ENCODE measurements around the gene REXO1. TPM values are rescaled to one million over a fixed set of nuclear protein-coding genes. Genes with fewer than 3 reads are reported as not detected.
A peak's percentile ranks its signal among the peaks of the same experiment; 100 is the strongest.
"Not testable (repeated sequence)": the region's sequence is repeated elsewhere in the genome, so short reads cannot be mapped to it uniquely, and the experiment has no call there.

REXO1 gene
- total and polyA plus RNA-seq, 9 of the 15 experiments (the other 6 are each of a cell fraction or from before 2014, with no cell fraction given), result 0.04 to 63.3 (median 15.8) TPM

- Histone ChIP-seq H3K4me2 (ENCODE audit: insufficient read depth, low read length) (no peak overlapping the region), H3K27me3 (ENCODE audit: control insufficient read depth in 2 of 2, insufficient read depth in 2 of 2, low read length in 2 of 2) (no peaks in the 10 kb centered on the region), H3K36me3 (ENCODE audit: control insufficient read depth, insufficient read depth, low read length) (peaks cover 27% of the 10 kb centered on the region; the same call in 2 of the 3 replicates), H3K4me3 (no peak overlapping the region), H3K9ac (ENCODE audit: insufficient read depth in 1 of 2, low read depth in 2 of 2, low read length in 2 of 2) (peak overlapping the region in 1 of 2 experiments; percentile 55; a peak in 1 of 4 replicates), H3K4me1 (replicated peaks in 1 of 2; ENCODE audit: control insufficient read depth in 2 of 2, insufficient read depth in 2 of 2, low read length in 2 of 2) (peaks cover 27 to 66% of the 10 kb centered on the region in 2 experiments), H4K20me1 (replicated peaks; ENCODE audit: control insufficient read depth, insufficient read depth, low read length) (peaks cover 37% of the 10 kb centered on the region; the same call in 1 of the 2 replicates), H3K9me1 (ENCODE audit: control insufficient read depth, insufficient read depth, low read length) (peaks cover 14% of the 10 kb centered on the region), H2AFZ (ENCODE audit: low read depth, low read length) (no peak overlapping the region), H3K9me3 (replicated peaks; ENCODE audit: control insufficient read depth, insufficient read depth, low read depth, low read length) (no peaks in the 10 kb centered on the region), H3K27ac (ENCODE audit: extremely low read depth, low read depth, low read length) (no peak overlapping the region), H3K79me2 (ENCODE audit: control insufficient read depth, insufficient read depth, low read length) (peaks cover 51% of the 10 kb centered on the region)
- in situ Hi-C loops (cut with MboI) (no loop called here), intact Hi-C loops (cut with micrococcal nuclease) (no loop called here)
- FAIRE-seq, result no peak
- no TSS peak for BruUV-seq (replicated peaks)
- TF ChIP-seq ZBTB43 (CRISPR knock-in tag; IDR thresholded peaks at IDR 0.05) (no peak), SUPT5H (IDR thresholded peaks at IDR 0.05) (no peak), BDP1 (IDR thresholded peaks at IDR 0.05; ENCODE audit: insufficient read depth, insufficient read length) (no peak), USF1 (CRISPR knock-in tag; IDR thresholded peaks at IDR 0.05) (no peak), SP2 (IDR thresholded peaks at IDR 0.05; ENCODE audit: extremely low read depth, low read depth, low read length, poor library complexity, severe bottlenecking) (no peak), NELFE (IDR thresholded peaks at IDR 0.05; ENCODE audit: insufficient read depth, insufficient read length) (no peak), ZNF398 (CRISPR knock-in tag; IDR thresholded peaks at IDR 0.05) (no peak)
- ATAC-seq, result no peak
- ChIA-PET POLR2A (interaction anchor here (1.3 kb wide), 1 partner anchor 9 kb away, joined by 4 read pairs; no protein-coding TSS in a partner anchor), CTCF (ENCODE audit: low intra/inter-chr PET ratio) (no interaction called here)
- no peak for DNase-seq (ENCODE audit: extremely low read depth in 1 of 4, low spot score in 3 of 4)
- 82% methylated on average over 20 of the region's 35 CpGs for WGBS (ENCODE audit: insufficient coverage, low coverage, missing lambda C conversion rate)
Observed at GRCh38 chr19:1880611-1881392, 32.5 kb upstream of the REXO1 start.

GRCh38 chr19:1879982-1880381, 31.7 kb upstream of the REXO1 start:
- FAIRE-seq; DNase-seq (ENCODE audit: extremely low read depth in 1 of 4, low spot score in 3 of 4); in situ Hi-C loops (cut with MboI); H3K27me3 ChIP-seq (ENCODE audit: control insufficient read depth in 2 of 2, insufficient read depth in 2 of 2, low read length in 2 of 2); intact Hi-C loops (cut with micrococcal nuclease); H3K27ac ChIP-seq (ENCODE audit: extremely low read depth, low read depth, low read length); H2AFZ ChIP-seq (ENCODE audit: low read depth, low read length); H3K4me3 ChIP-seq; POLR2A ChIA-PET; H3K9me3 ChIP-seq (replicated peaks; ENCODE audit: control insufficient read depth, insufficient read depth, low read depth, low read length); CTCF ChIA-PET (ENCODE audit: low intra/inter-chr PET ratio); BruUV-seq (replicated peaks); H3K4me2 ChIP-seq (ENCODE audit: insufficient read depth, low read length); ATAC-seq: not testable (repeated sequence)
- H3K9me1 ChIP-seq (ENCODE audit: control insufficient read depth, insufficient read depth, low read length), result peaks cover 14% of the 10 kb centered on the region
- peaks cover 57% of the 10 kb centered on the region for H3K79me2 ChIP-seq (ENCODE audit: control insufficient read depth, insufficient read depth, low read length)
- WGBS (ENCODE audit: insufficient coverage, low coverage, missing lambda C conversion rate), result 96% methylated on average over 10 of the region's 17 CpGs
- peak overlapping the region in 1 of 2 experiments; percentile 55; a peak in 2 of 4 replicates for H3K9ac ChIP-seq (ENCODE audit: insufficient read depth in 1 of 2, low read depth in 2 of 2, low read length in 2 of 2)
- peaks cover 24 to 64% of the 10 kb centered on the region in 2 experiments for H3K4me1 ChIP-seq (replicated peaks in 1 of 2; ENCODE audit: control insufficient read depth in 2 of 2, insufficient read depth in 2 of 2, low read length in 2 of 2)
- H4K20me1 ChIP-seq (replicated peaks; ENCODE audit: control insufficient read depth, insufficient read depth, low read length), result peaks cover 42% of the 10 kb centered on the region; the same call in 1 of the 2 replicates
- H3K36me3 ChIP-seq (ENCODE audit: control insufficient read depth, insufficient read depth, low read length), result peaks cover 27% of the 10 kb centered on the region; the same call in 2 of the 3 replicates

All from K562 (cell line).